NCI-H1436 treated with DMSO at 0.1 percent for 48 hours (cell line): Measurements from ENCODE around the gene SIRT6.
"Not testable (repeated sequence)": the region's sequence is repeated elsewhere in the genome, so short reads cannot be mapped to it uniquely, and the experiment has no call there.

Experiments used
- DNase-seq: peaks from one replicate; lab custom pipeline; 2025; lab: John Stamatoyannopoulos, UW

The SIRT6 gene

DNA sequence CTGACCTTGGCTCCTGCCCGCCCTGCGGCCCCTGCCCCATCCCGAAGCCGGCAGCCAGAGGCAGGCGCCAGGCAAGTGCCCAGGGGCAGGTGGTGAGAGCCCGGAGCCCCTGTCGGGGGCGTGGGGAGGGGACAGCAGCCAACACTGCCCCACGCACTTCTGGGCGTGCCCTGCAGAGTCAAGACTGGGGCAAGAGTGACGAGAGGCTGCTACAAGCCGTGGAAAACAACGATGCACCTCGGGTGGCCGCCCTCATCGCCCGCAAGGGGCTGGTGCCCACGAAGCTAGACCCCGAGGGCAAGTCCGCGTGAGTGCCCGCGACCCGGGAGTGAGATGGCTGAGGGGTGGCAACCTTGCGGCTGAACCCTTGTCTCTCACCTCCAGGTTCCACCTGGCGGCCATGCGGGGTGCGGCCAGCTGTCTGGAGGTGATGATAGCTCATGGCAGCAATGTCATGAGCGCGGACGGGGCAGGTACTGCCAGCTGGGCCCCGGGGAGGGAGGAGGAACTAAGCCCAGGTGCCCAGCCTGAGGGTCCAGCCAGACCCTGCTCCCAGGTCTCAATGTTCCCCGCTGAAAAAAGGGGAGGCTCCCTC, 17.4 kb upstream of the SIRT6 start:
- DNase-seq: no peak

GRCh38 chr19:4198467-4199126, 16.2 kb upstream of the SIRT6 start:
- no peak for DNase-seq

GRCh38 chr19:4197625-4198466, 15.5 kb upstream of the SIRT6 start:
- DNase-seq: no peak

DNA sequence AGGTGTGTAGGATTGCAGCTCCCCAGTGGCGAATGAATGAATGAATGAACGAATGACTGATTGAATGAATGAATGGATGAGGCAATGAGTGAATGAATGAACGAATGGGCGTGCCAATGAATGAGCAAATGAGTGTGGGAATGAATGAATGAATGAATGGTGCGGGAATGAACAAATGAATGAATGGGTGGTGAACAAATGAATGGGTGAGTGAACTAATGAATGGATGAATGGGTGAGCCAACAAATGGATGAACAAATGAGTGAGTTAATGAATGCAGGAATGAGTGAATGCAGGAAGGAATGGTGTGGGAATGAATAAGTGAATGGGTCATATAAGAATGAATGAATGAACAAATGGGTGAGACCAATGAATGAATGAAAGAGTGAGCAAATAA, 14.9 kb upstream of the SIRT6 start:
- no peak for DNase-seq

- DNase-seq: no peak
These were observed 14.3 kb upstream of the SIRT6 start for GRCh38 chr19:4196587-4197148.

- DNase-seq: no peak
These were observed 13.6 kb upstream of the SIRT6 start for GRCh38 chr19:4196009-4196408.

GRCh38 chr19:4194353-4194752, 12.0 kb upstream of the SIRT6 start:
- DNase-seq: no peak

GRCh38 chr19:4192537-4192936, 10.2 kb upstream of the SIRT6 start:
- DNase-seq: not testable (repeated sequence)

- DNase-seq: no peak
These were observed 7.3 kb upstream of the SIRT6 start for GRCh38 chr19:4189641-4190040.

DNA sequence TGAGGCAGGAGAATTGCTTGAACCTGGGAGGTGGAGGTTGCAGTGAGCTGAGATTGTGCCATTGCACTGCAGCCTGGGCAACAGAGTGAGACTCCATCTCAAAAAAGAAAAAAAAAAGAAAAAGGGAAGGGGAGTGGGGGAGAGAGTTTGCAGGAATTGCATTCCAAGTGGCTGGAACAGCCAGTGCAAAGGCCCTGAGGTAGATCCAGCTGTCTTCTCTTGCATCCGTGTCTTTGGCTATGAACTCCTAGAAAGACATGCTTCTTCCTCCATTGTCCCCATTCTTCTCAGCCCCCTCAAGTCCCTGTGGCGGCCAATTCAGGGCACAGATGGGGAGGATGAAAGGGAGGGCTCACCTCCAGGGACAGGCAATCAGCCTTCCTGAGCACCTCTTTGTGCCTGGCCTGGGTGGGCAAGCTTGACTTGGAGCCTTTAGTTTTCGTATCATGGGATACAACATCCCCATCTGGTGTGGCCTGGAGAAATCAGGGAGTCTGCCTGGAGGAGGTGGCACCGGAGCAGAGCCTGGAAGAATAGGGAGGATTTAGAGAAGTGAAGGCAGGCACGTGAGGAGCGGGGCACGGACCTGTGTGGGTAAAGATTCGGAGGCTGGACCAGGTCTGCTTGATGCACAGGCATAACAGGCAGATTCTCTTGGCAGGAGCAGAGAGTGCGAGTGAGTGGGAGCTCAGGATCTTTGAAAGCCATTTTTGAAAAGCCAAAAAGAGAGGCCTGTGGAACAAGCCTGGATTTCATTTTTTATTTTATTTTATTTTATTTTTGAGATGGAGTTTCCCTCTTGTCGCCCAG, 5.2 kb upstream of the SIRT6 start:
- no peak for DNase-seq

DNA sequence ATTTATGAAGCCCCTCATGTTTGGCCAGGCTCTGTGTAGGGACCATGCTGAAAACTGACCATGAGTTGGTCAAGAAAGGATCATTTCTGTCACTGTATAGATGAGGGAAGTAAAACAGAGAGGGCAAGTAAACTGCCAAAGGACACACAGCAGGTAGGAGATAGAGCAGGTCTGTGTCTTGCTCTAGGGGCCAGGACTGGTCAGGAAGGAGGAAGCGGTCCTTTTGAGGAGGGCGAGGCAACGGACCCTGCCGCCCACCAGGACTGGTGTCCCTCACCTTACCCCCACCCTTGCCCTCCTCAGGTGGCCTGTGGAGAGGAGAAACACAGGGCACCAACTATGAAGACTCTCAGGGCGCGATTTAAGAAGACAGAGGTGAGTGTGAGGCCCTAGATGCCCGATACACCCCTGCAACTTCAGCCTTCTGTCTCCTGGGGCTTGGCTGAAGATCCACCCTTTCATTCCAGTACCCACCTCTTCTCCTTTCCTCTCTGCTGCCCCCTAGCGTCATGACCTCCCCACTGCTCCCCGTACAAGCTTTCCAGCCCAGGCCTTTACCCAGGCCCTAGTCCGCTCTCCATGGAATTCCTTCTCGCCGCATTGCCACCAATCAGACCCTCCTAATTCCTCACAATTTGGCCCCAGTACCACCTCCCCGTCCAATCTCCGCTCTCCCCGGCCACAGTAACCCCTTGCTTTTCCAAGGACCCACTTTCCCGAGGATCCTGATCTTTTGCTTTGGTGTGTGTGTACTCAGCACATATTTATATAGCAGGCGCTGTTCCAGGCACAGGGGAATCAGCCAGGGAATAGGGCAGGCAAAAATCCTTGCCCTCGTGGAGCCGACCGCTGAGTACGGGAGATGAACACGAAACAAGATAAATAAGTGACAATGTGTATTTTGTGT, 4.0 kb upstream of the SIRT6 start:
- no peak for DNase-seq

DNA sequence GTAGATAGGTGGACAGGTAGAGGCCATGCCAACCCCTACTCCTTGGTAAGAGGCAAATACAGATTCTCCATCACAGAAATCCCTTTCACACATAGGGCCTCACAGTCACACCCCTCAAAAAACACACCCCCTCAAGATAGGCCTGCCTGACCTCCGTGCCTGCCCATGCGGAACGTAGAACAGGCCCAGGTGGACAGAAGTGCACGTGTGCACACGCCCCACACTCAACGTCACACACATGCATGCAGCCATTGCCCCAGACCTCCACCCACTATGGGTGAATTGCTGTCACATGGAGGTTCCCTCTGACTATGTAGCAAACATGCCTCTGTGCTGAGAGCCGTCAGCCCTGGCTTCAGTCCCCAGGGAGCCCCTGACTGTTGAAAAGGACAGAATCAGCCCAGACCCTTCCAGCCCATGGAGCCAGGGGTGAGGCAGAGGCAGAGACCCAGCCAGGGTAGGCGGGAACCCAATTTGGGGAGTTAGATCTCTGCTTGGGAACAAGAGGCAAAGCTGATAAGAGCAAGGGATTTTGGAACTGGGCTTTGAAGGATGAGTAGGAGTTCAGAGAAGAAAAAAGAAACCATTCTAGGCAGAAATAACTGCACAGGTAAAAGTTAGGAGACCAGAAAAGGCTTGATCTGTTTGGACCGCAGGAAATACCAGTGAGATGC, 3.2 kb upstream of the SIRT6 start:
- no peak for DNase-seq

GRCh38 chr19:4184718-4185352, 2.5 kb upstream of the SIRT6 start:
- no peak for DNase-seq

DNA sequence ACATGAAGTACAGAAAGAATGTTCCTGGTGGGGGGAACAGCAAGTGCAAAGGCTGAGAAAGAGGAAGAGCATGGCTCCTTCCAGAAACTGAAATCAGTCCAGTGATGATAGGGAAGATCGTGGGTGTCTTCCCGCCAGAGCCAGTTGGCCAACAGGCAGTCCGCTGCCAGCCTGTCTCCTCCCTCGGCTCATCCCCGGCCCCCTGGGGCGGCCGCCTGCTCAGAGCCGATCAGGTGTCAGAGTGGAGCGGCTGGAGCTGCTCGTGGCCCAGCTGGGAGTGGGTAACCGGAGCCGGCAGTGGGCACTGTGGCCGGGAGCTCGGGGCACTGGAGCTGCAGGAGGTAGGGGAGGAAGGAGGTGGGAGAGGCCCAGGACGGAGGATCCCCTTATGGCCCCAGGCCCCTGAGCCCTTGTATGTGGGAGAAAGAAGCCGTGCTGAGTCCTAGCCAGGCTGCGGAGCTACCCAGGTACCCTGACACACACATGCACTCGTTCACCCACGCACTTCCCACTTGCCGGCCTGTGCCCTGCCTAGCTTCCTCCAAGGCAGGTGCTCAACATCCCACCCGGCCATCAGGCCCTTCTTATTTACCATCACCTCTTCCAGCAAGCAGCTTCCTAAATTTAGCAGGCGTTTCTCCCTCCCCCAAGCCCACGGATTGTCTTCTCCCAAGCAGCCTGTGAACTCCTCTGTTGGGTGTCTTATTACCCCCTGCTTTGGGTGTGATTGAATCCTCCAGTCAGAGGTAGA, 1.8 kb upstream of the SIRT6 start:
- no peak for DNase-seq

DNA sequence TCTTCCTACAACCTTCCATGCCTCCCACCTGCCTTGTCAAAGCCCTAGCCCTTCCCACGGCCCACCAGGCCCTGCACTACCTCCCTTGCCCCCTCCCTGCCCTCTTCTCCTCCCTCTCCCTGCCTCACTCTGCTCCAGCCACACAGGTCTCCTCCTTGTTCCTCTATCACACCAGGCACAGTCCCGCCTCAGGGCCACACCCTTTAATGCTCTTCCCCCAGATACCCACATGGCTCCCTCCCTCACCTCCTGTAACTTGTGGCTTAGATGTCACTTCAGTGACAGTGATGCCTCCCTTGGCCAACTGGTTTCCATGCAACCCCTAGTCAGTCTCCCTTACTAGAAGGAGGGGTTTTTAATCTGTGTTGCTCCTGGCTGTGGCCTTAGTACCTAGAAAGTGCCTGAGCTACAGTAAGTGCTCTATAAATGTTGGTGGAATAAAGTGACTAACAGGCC, 1.3 kb downstream of the SIRT6 start:
- DNase-seq: no peak

GRCh38 chr19:4178990-4179389, 3.4 kb downstream of the SIRT6 start:
- DNase-seq: no peak

DNA sequence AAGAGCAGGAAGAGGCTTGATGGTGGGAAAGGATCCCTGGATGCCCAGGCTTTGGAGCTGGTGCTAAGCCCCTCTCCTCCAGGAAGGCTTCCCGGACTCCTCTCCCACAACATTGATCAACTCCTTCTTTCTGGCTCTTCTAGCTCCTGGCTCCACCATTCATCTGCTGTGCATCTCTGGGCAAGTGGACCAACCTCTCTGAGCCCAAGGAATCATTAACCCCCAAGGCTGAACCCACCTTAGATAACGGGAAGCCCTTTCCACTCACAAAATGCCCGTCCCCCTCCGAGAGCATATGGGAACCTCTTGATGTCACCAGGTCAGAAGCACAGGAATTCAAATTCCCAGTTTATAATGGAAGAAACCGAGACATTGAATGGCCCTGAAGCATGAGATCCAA, 5.2 kb downstream of the SIRT6 start:
- no peak for DNase-seq

DNA sequence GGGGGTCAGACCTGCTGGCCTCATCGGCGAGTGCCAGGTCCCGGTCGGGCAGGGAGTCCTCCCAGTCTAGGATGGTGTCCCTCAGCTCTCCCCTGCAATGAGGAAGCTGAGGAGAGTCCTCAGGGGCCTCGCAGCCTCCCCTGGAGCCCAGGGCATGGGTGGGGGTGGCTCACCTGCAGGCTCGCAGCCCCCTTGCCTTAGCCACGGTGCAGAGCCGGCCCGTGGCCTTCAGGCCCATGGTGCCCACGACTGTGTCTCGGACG, 6.8 kb downstream of the SIRT6 start:
- no peak for DNase-seq

DNA sequence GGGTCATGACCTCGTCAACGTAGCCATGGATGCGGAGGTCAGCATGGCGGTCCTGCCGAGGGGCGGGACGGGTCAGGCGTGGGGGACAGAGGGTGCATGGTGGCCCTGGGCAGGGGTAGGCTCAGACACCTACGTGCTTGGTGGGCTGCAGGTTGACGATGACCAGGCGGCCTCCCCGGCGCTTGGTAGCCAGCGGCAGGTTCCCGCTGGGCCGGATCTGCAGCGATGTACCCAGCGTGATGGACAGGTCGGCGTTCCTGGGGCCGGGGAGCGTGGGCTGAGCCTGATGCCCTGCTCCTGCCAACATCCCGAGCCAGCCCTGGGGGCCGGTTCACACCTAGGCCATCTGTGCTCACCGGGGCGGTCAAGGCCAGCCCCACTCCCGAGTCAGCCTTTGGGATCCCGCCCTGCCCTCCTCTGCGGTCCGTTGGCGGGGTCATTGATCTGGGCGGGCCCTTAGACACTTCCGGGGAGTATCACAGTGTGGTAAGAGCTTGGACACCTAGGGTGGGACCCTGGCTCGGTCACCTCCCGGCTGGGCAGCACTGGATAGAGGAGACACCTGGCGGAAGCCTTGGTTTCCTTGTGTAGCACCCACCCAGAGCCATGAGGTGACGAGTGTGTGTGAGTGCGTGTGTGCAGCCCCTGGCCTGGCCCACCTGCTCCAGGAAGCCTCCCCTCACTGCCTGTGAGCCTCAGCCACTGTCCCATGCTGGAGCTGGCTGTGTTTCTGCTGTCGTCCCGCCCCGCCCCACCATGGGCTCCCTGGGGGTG, 7.3 kb downstream of the SIRT6 start:
- no peak for DNase-seq
